A549 (cell line): Measurements from ENCODE around the gene CACNA1I. TPM values are rescaled to one million over a fixed set of nuclear protein-coding genes. Genes with fewer than 3 reads are reported as not detected.

ENCODE experiments used
- ATAC-seq, 2 experiments: fragments of 200-7000 bp in 1 of 2; fragments of >200 bp in 1 of 2; cut with Nextera tagmentation in 1 of 2; cut with Tn5 transposase in 1 of 2; 3 replicates each; pipeline versions ENCODE4 v1.8.0 to v1.9.1; 2018 to 2020; ENCODE audit warnings: mild to moderate bottlenecking in 1 of 2, moderate library complexity in 1 of 2
- CTCF ChIA-PET: fragments of 300-600 bp; sonication (Branson Sonifier 250); formaldehyde crosslinking; extraction: SDS; loops from one replicate; lab custom pipeline; 2021; ENCODE audit warnings: antibody characterized with exemption, inconsistent platforms; lab: Yijun Ruan, JAX
- POLR2A ChIA-PET: fragments of 350-600 bp; formaldehyde crosslinking; extraction: SDS; loops from one replicate; lab custom pipeline; 2021; ENCODE audit warnings: antibody characterized with exemption, inconsistent platforms; lab: Yijun Ruan, JAX
- DNase-seq, 2 experiments: peaks; one replicate each; pipeline versions ENCODE4 v3.0.0 to v3.0.0-alpha.2; 2011 to 2016; ENCODE audit warnings: low read depth in 1 of 2, low spot score in 1 of 2
- FAIRE-seq: peaks from 2 replicates; lab custom pipeline; 2011; peaks lifted over from hg19 to GRCh38; lab: Jason Lieb, UNC
- H3K27ac ChIP-seq, 2 experiments: fragments of >200 bp; sonication (Bioruptor Twin); formaldehyde crosslinking; 3 replicates each; pipeline ENCODE4 v1.5.1; 2016 to 2017
- H3K4me1 ChIP-seq: fragments of >200 bp; sonication (Bioruptor Twin); formaldehyde crosslinking; 3 replicates; pipeline ENCODE4 v1.6.1; 2016
- H3K4me2 ChIP-seq: fragments of >200 bp; sonication (Bioruptor Twin); formaldehyde crosslinking; 3 replicates; pipeline ENCODE4 v1.6.1; 2016
- H3K4me3 ChIP-seq: fragments of >200 bp; sonication (Bioruptor Twin); formaldehyde crosslinking; 3 replicates; pipeline ENCODE4 v1.5.1; 2016
- H3K9me3 ChIP-seq: fragments of >200 bp; sonication (Bioruptor Twin); formaldehyde crosslinking; 3 replicates; pipeline ENCODE4 v1.6.1; 2016
- CEBPB ChIP-seq, 2 experiments: fragments of >200 bp in 1 of 2; sonication (Bioruptor Twin) in 1 of 2; formaldehyde crosslinking in 1 of 2; IDR thresholded peaks; 2 replicates each; pipeline ENCODE4 v1.6.1; 2012 to 2016
- FOSL2 ChIP-seq, 2 experiments: fragments of 450-650 bp in 1 of 2; fragments of >200 bp in 1 of 2; sonication (Bioruptor Twin) in 1 of 2; formaldehyde crosslinking; IDR thresholded peaks; 2 replicates each; pipeline versions ENCODE4 v1.5.0 to v1.6.1; 2016 to 2020; ENCODE audit warnings: mild to moderate bottlenecking in 1 of 2, moderate library complexity in 1 of 2
- FOXS1 ChIP-seq: fragments of 250-450 bp; sonication (Bioruptor Pico); IDR thresholded peaks from 2 replicates; pipeline ENCODE4 v1.5.0; 2020; ENCODE audit warnings: mild to moderate bottlenecking, moderate library complexity
- GATA3 ChIP-seq: IDR thresholded peaks from 2 replicates; pipeline ENCODE4 v1.6.1; 2012; ENCODE audit warnings: borderline replicate concordance
- HOXA7 ChIP-seq: fragments of 250-450 bp; sonication (Bioruptor Pico); IDR thresholded peaks from 2 replicates; pipeline ENCODE4 v1.5.0; 2020; ENCODE audit warnings: mild to moderate bottlenecking, moderate library complexity
- HOXB13 ChIP-seq: fragments of 250-450 bp; sonication (Bioruptor Pico); IDR thresholded peaks from 2 replicates; pipeline ENCODE4 v1.5.0; 2020; ENCODE audit warnings: low read depth, mild to moderate bottlenecking, moderate library complexity
- JUN ChIP-seq, 2 experiments: fragments of >200 bp; sonication (Bioruptor Twin); formaldehyde crosslinking; IDR thresholded peaks; 2 replicates in 1 of 2; 3 replicates in 1 of 2; pipeline ENCODE4 v1.6.1; 2016 to 2017
- JUNB ChIP-seq: fragments of >200 bp; sonication (Bioruptor Twin); formaldehyde crosslinking; IDR thresholded peaks from 2 replicates; pipeline ENCODE4 v1.6.1; 2016
- NPAS2 ChIP-seq: fragments of 250-450 bp; sonication (Bioruptor Pico); IDR thresholded peaks from 2 replicates; pipeline ENCODE4 v1.8.0; 2022; ENCODE audit warnings: mild to moderate bottlenecking, moderate library complexity, borderline replicate concordance
- PBX3 ChIP-seq: IDR thresholded peaks from 2 replicates; pipeline ENCODE4 v1.6.1; 2012
- POLR2A ChIP-seq: IDR thresholded peaks from 2 replicates; pipeline ENCODE4 v1.6.1; 2012; ENCODE audit warnings: mild to moderate bottlenecking, low read length
- POLR2AphosphoS2 ChIP-seq: conservative IDR thresholded peaks from 2 replicates; pipeline ENCODE4 v1.6.1; 2012; ENCODE audit warnings: low read length, improper control_type of control experiment, inconsistent platforms
- RAD21 ChIP-seq, 2 experiments: fragments of >200 bp in 1 of 2; sonication (Bioruptor Twin) in 1 of 2; formaldehyde crosslinking in 1 of 2; IDR thresholded peaks in 1 of 2; conservative IDR thresholded peaks in 1 of 2; 2 replicates in 1 of 2; 3 replicates in 1 of 2; pipeline ENCODE4 v1.6.1; 2012 to 2018; ENCODE audit warnings: inconsistent platforms in 1 of 2
- RARB ChIP-seq: fragments of 250-450 bp; sonication (Bioruptor Pico); IDR thresholded peaks from 2 replicates; pipeline ENCODE4 v1.8.0; 2021; ENCODE audit warnings: mild to moderate bottlenecking, moderate library complexity
- RCOR1 ChIP-seq: fragments of 150-350 bp; IDR thresholded peaks from 2 replicates; pipeline ENCODE4 v1.6.1; 2014; ENCODE audit warnings: antibody characterized with exemption, low read length, low read depth
- ZC3H11A ChIP-seq: fragments of 450-650 bp; IDR thresholded peaks from 2 replicates; pipeline ENCODE4 v1.6.1; 2014; ENCODE audit warnings: antibody characterized with exemption, mild to moderate bottlenecking
- WGBS: methylation state at CpG from one replicate; pipeline ENCODE4 v1.1.6; 2017; ENCODE audit errors: missing lambda C conversion rate; 5-methylcytosine and 5-hydroxymethylcytosine counted together
- polyA plus RNA-seq, 4 experiments: library from polyadenylated mRNA; depleted of rRNA in 3 of 4; stranded (reverse); fragments of >200 nt; fragmentation: RNase III in 1 of 4; extraction: RNeasy Plus Mini Kit Qiagen cat#74134 plus additional on column Dnase treatment in 1 of 4; gene quantifications; 2 replicates in 3 of 4; 3 replicates in 1 of 4; pipeline ENCODE4 v1.2.3, GENCODE V29; 2011 to 2017
- TF ChIP-seq, protein P1 (sequence below): IDR thresholded peaks from 2 replicates; pipeline ENCODE4 v1.6.1; 2012; ENCODE audit warnings: low read depth, borderline replicate concordance

The CACNA1I gene
- polyA plus RNA-seq, 2 of the 4 experiments (the other 2 are of a cell fraction), result 0.03 to 0.13 TPM

- TF ChIP-seq HOXB13 (CRISPR knock-in tag), result no peak
Observed at GRCh38 chr22:39522567-39523300, 47.8 kb upstream of the CACNA1I start (continued).

DNA sequence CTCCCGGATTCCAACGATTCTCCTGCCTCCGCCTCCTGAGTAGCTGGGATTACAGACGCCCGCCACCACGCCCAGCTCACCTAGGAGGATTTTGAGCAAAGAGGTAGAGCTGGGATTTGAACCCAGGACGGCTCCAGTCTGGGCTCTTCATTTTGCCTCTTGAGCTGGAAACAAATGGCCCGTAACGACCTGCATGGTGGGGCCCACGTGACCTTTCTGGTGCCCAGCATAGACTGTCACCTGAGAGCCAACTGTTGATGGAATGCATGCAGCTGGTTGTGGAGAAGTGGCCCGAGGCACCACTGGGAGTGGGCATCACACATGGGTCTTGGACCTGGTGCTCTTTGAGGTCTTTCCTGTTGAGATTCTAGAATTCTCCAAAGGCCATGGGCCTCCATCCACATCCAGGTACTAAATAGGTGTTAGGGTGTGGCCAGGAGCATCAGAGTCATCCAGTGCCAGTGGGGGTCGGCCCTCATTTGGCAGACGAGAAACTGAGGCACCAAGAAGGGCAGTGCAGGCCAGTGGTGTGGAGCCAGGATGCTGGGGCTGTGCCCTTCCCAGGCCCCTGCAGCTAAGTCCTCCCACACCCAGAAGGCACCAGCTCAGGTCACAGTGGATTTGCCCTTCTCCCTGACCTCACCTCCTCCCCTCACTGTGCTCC, 46.3 kb upstream of the CACNA1I start:
- 85% methylated on average over 12 of the region's 13 CpGs for WGBS
- TF ChIP-seq POLR2AphosphoS2, result peak; percentile 79; the same call in 1 of the 2 replicates
- no peak for TF ChIP-seq ZC3H11A
- 0 out of 5 replicates have a peak, but pooled peaks of 1 of the 2 experiments have one; percentile 17 for TF ChIP-seq JUN (IDR thresholded peaks at IDR 0.05)
- ChIA-PET POLR2A (no interaction called here), CTCF (interaction anchor here (1.0 to 8.9 kb wide), 5 partner anchors 8 to 501 kb away, joined by 3 to 80 read pairs (median 6); no protein-coding TSS in a partner anchor)
- H3K4me1 ChIP-seq, result peaks cover 23% of the 10 kb centered on the region
- ATAC-seq (no peak), DNase-seq (no peak), FAIRE-seq (no peak)
- no peaks in the 10 kb centered on the region for H3K9me3 ChIP-seq
- H3K27ac ChIP-seq, result peak overlapping the region in 1 of 2 experiments; percentile 36; a peak in 1 of 6 replicates
- no peak overlapping the region for H3K4me3 ChIP-seq
- H3K4me2 ChIP-seq, result peak overlapping the region; percentile 99; the same call in 2 of the 3 replicates

DNA sequence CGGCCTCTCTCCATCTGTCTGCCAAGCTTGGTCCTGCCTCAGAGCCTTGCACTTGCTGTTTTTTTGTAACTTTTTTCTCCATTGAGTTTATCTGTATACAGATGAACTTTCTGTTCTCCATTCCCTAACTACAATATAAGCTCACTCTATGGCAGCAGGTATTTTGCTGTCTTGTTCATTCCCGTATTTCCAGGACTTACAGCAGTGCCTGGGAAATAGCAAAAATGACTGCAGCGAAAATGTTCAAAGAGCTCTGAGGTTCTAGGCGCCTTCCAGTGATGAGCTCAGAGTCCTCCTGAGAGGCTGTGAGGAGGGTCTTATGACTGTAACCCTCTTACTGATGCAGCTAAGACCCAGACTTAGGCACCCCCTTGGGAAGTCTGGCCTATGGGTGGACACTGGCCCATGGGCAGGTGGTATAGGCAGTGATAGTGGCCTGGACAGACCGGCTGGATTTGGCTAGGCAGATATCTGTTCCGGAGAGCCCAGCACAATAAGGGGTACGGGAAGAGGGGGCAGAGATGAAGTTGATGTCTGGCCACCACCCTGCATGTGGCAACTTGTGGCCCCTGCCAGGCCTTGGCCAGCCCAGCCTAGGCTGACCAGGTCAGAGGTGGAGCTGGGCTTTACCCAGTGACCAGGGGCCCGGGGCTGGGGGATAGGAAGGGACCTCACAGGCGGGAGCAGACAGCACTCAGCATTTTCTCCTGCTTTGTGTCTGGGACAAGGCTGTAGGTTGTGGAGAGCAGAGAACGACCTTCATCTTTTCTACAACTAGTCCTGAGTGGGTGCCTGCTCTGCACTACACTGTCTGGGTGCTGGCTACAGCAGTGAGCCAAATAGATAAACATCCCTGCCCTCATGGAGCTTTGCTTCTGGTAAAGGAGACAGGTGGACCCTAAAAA, 45.5 kb upstream of the CACNA1I start:
- H3K4me3 ChIP-seq, result no peak overlapping the region
- FAIRE-seq, result no peak
- ATAC-seq, result peak in 1 of 2 experiments; percentile 1; a peak in 2 of 6 replicates

GRCh38 chr22:39525658-39525975, 44.9 kb upstream of the CACNA1I start:
- no peak overlapping the region for H3K4me2 ChIP-seq
- DNase-seq, result no peak
- H3K9me3 ChIP-seq, result no peaks in the 10 kb centered on the region
- POLR2A ChIA-PET, result no interaction called here
- H3K4me1 ChIP-seq, result peaks cover 29% of the 10 kb centered on the region
- no peak for FAIRE-seq
- 87% methylated on average over 4 of the region's 4 CpGs for WGBS
- H3K27ac ChIP-seq, result no peak overlapping the region
- no peak overlapping the region for H3K4me3 ChIP-seq
- ATAC-seq, result no peak
- CTCF ChIA-PET, result interaction anchor here (0.6 to 8.9 kb wide), 6 partner anchors 10 to 390 kb away, joined by 3 to 80 read pairs (median 4); no protein-coding TSS in a partner anchor
- TF ChIP-seq JUNB, result no peak
- no peak for TF ChIP-seq FOXS1 (CRISPR knock-in tag)
- TF ChIP-seq GATA3, result no peak
- TF ChIP-seq RARB (CRISPR knock-in tag), result no peak
- no peak for TF ChIP-seq PBX3
- TF ChIP-seq CEBPB (IDR thresholded peaks at IDR 0.05), result no peak
- TF ChIP-seq HOXA7 (CRISPR knock-in tag), result no peak
- TF ChIP-seq POLR2A, result no peak
- TF ChIP-seq RCOR1, result no peak
- no peak for TF ChIP-seq FOSL2 (IDR thresholded peaks at IDR 0.05)
- no peak for TF ChIP-seq FOSL2 (CRISPR knock-in tag; IDR thresholded peaks at IDR 0.05)
- TF ChIP-seq, protein P1, sequence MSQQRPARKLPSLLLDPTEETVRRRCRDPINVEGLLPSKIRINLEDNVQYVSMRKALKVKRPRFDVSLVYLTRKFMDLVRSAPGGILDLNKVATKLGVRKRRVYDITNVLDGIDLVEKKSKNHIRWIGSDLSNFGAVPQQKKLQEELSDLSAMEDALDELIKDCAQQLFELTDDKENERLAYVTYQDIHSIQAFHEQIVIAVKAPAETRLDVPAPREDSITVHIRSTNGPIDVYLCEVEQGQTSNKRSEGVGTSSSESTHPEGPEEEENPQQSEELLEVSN, result no peak
- TF ChIP-seq JUN (IDR thresholded peaks at IDR 0.05), result no peak; a peak in 1 of 5 replicates
- TF ChIP-seq NPAS2 (CRISPR knock-in tag), result no peak

More for the DNA sequence above, 45.5 kb upstream of the CACNA1I start:
- no peak overlapping the region for H3K4me2 ChIP-seq
- peaks cover 29% of the 10 kb centered on the region for H3K4me1 ChIP-seq
- DNase-seq, result no peak
- no peaks in the 10 kb centered on the region for H3K9me3 ChIP-seq
- 84% methylated on average over 10 of the region's 10 CpGs for WGBS
- TF ChIP-seq NPAS2 (CRISPR knock-in tag), result no peak
- TF ChIP-seq POLR2AphosphoS2, result 0 out of 2 replicates have a peak, but pooled peaks have one; percentile 9
- TF ChIP-seq RAD21 (conservative IDR thresholded peaks at IDR 0.05 in 1 of 2, IDR thresholded peaks at IDR 0.05 in 1 of 2), result no peak
- no peak overlapping the region; a peak in 1 of 6 replicates for H3K27ac ChIP-seq
- CTCF ChIA-PET, result interaction anchor here (0.6 to 8.9 kb wide), 9 partner anchors 9 to 500 kb away, joined by 3 to 80 read pairs (median 4); no protein-coding TSS in a partner anchor
- POLR2A ChIA-PET, result no interaction called here
